Measurements from ENCODE around the gene TGFBI.
A peak's percentile ranks its signal among the peaks of the same experiment; 100 is the strongest.

Gene TGFBI

GRCh38 chr5:136030956-136031611 is 2.3 kb downstream of the TGFBI start:
- H3K4me3 ChIP-seq (ENCODE audit: low read length): no peak overlapping the region
- DNase-seq (ENCODE audit: low read depth): no peak
- TF ChIP-seq CTCF (IDR thresholded peaks at IDR 0.05; ENCODE audit: insufficient read depth, low read depth, low read length, missing control alignments): no peak

GRCh38 chr5:136031711-136032110 is 2.9 kb downstream of the TGFBI start:
- no peak for DNase-seq (ENCODE audit: low read depth)
- H3K4me3 ChIP-seq (ENCODE audit: low read length): no peak overlapping the region
- TF ChIP-seq CTCF (IDR thresholded peaks at IDR 0.05; ENCODE audit: insufficient read depth, low read depth, low read length, missing control alignments): no peak

GRCh38 chr5:136032564-136032963 is 3.8 kb downstream of the TGFBI start:
- H3K4me3 ChIP-seq (ENCODE audit: low read length): no peak overlapping the region
- DNase-seq (ENCODE audit: low read depth): peak; percentile 89
- TF ChIP-seq CTCF (IDR thresholded peaks at IDR 0.05; ENCODE audit: insufficient read depth, low read depth, low read length, missing control alignments): no peak

GRCh38 chr5:136033234-136033633 is 4.4 kb downstream of the TGFBI start:
- DNase-seq (ENCODE audit: low read depth): no peak
- H3K4me3 ChIP-seq (ENCODE audit: low read length): no peak overlapping the region
- TF ChIP-seq CTCF (IDR thresholded peaks at IDR 0.05; ENCODE audit: insufficient read depth, low read depth, low read length, missing control alignments): no peak

- no peak for TF ChIP-seq CTCF (IDR thresholded peaks at IDR 0.05; ENCODE audit: insufficient read depth, low read depth, low read length, missing control alignments)
- peak; percentile 96 for DNase-seq (ENCODE audit: low read depth)
- no peak overlapping the region for H3K4me3 ChIP-seq (ENCODE audit: low read length)
Observed at GRCh38 chr5:136033848-136034247, 5.1 kb downstream of the TGFBI start.

GRCh38 chr5:136034492-136034891 is 5.7 kb downstream of the TGFBI start:
- peak; percentile 66 for DNase-seq (ENCODE audit: low read depth)
- H3K4me3 ChIP-seq (ENCODE audit: low read length): no peak overlapping the region
- no peak for TF ChIP-seq CTCF (IDR thresholded peaks at IDR 0.05; ENCODE audit: insufficient read depth, low read depth, low read length, missing control alignments)

- TF ChIP-seq CTCF (IDR thresholded peaks at IDR 0.05; ENCODE audit: insufficient read depth, low read depth, low read length, missing control alignments): no peak
- no peak overlapping the region for H3K4me3 ChIP-seq (ENCODE audit: low read length)
- no peak for DNase-seq (ENCODE audit: low read depth)
Observed at GRCh38 chr5:136034984-136035383, 6.2 kb downstream of the TGFBI start.
